ENCODE measurements around the gene PSTPIP2.
"Not testable (repeated sequence)": the region's sequence is repeated elsewhere in the genome, so short reads cannot be mapped to it uniquely, and the experiment has no call there.

The PSTPIP2 gene

GRCh38 chr18:46068763-46069162 is 3.3 kb downstream of the PSTPIP2 start:
- DNase-seq: no peak

- no peak for DNase-seq
Observed at GRCh38 chr18:46067438-46068007, 4.5 kb downstream of the PSTPIP2 start.

GRCh38 chr18:46062781-46063180 is 9.3 kb downstream of the PSTPIP2 start:
- DNase-seq: no peak

DNA sequence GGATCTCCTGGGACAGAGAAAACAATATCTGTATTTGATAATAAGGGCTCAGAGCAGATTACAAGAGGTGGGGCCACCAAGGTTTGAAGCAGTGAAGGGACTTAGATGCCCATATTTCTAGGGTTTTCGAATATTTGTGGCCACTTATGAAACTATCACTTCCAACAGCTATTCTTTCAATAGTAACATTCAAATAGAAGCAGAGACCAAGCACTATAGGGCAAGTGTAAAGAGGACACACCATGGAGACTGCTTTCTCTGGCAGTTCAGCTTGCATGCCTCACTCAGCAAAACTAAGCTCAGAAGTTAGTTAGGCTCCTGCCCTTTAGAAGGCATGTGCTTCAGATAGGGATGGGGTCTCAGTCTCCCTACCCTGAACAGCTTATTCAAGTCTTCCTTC is 10.3 kb downstream of the PSTPIP2 start:
- DNase-seq: no peak

DNA sequence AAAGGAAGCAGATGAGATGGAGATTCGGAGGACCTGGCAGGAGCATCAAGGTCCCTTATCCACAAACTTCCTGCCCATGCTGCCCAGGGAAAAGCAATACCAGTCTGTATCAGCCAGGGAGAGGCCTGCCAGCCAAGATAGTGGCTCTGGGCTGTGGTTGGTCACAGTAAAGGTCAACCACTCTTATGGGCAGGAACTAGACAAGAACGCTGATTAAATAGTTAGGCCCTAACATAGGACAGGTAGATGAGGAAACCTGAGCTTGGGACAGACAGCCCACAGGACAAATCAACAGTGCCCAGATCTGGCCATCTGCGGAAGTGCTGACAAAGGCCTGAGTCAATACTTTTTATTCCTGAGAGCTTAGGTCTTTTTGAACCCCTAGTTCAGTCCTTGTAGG is 10.7 kb downstream of the PSTPIP2 start:
- no peak for DNase-seq

- DNase-seq: no peak
Observed at GRCh38 chr18:46060359-46060841, 11.7 kb downstream of the PSTPIP2 start.

DNA sequence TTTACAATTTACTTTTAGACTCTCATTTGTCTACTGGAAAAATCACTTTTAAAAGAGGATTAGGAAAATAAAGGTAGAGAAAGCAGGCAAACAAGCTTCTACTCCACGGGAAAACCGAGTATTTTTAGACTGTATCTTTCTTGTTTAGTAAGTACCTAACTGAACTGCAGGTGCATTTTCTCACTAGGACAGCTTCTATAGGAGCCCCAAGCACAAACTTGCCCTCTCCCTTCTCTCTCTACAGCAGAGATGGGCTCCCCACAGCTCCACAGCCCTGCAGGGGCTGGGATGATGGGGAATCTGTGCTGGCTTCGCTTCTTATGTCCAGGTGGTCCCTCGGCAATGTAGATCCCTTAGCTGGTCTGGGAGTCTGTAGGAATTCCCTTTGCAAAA is 16.2 kb downstream of the PSTPIP2 start:
- DNase-seq: no peak

- DNase-seq: no peak
Observed at GRCh38 chr18:46054956-46055837, 16.9 kb downstream of the PSTPIP2 start.

GRCh38 chr18:46053368-46054095 is 18.5 kb downstream of the PSTPIP2 start:
- no peak for DNase-seq

DNA sequence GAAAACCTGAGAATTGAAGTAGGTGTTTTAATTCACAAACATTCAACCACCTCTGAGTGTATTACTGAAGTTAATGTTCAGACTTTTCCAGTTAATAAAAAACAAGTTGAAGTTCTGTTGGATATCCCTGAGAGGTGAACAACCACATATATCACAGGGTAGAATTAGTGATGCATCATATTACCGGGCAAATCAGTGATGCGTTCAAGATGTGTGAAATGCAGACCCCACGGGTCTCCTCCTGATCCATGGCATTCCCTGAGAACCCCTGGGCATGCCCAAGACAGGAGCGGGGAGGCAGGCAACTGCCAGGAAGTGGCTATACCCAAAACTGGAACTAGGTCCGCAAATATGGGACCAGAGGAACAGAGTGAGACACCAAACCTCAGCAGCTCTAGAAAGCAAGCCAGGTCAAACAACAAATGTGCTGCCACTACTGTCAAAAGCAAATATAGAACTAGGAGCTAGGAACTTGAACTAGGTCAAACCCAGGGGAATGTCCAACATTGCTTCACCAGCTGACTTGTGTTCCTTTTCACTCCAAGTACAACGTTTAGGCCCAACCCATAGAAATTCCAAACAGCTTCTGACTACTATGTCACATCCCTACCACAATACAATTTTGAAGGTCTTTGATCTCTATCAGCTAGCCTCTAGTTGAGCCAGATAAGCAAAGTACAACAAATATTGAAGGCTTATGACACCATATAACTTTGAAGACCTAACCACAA is 20.2 kb downstream of the PSTPIP2 start:
- DNase-seq: no peak

GRCh38 chr18:46050268-46050667 is 21.8 kb downstream of the PSTPIP2 start:
- DNase-seq: no peak

DNA sequence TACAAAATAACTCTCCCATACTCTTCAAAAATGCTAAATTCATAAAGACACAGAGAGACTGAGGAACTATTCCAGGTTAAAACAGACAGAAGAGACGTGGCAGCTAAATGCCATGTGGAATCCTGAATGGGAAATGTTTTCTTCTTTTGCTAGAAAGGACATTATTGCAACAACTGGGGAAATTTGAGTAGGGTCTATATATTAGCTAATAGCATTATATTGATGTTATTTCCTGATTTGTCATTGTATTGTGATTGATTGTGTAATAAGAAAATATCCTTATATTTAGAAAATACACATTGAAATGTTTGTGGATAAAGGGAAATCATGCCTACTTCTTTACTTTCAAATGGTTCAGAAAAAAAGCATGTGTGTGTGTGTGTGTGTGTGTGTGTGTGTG is 23.4 kb downstream of the PSTPIP2 start:
- no peak for DNase-seq

DNA sequence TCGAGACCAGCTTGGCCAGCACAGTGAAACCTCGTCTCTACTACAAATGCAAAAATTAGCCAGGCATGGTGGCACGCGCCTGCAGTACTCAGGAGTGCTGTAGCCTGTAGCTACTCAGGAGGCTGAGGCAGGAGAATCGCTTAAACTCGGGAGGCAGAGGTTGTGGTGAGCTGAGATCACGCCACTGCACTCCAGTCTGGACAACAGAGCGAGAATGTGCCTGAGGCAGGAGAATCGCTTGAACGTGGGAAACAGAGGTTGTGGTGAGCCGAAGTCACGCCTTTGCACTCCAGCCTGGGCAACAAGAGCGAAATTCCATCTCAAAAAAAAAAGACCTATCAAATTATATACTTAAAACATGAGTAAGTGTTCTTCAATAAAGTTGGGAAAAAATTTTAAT is 24.7 kb downstream of the PSTPIP2 start:
- not testable (repeated sequence) for DNase-seq

GRCh38 chr18:46046688-46047087 is 25.4 kb downstream of the PSTPIP2 start:
- no peak for DNase-seq

GRCh38 chr18:46046126-46046525 is 25.9 kb downstream of the PSTPIP2 start:
- DNase-seq: no peak

GRCh38 chr18:46042571-46043123 is 29.4 kb downstream of the PSTPIP2 start:
- no peak for DNase-seq

- no peak for DNase-seq
Observed at GRCh38 chr18:46040747-46041104, 31.3 kb downstream of the PSTPIP2 start.

DNA sequence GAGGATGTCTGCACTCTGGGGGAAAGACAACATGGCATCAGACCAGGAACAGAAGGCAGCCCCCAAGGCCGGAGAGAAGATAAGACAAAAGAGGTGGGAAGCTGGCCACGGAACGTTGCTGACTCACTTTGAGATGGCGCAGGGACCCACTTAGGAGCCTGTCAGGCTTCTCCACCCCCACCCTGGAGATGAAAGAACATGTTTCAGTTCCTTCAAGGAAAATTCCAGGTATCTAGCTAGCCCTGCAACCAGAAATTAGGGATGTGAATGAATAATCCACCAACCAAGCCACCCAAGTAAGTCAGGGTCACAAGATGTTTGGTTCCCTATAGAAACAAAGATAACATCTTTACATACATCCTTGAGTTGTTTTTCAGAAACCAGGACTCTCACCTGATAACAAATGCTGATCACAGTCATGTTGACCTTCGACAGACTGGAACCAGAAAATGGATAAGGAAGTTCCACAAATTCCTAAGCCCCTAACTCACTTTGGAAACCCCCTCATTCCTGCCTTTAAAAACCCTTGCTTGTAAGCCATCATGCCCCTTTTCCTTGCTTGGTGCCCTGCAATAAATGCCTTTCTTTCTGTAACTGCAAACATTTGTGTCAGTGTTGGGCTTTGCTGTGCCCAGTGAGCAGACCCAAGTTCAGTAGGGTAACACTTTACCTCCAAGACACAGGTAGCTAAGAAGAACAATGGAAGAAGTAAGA is 31.9 kb downstream of the PSTPIP2 start:
- DNase-seq: no peak

- no peak for DNase-seq
Observed at GRCh38 chr18:46037512-46038305, 34.4 kb downstream of the PSTPIP2 start.

DNA sequence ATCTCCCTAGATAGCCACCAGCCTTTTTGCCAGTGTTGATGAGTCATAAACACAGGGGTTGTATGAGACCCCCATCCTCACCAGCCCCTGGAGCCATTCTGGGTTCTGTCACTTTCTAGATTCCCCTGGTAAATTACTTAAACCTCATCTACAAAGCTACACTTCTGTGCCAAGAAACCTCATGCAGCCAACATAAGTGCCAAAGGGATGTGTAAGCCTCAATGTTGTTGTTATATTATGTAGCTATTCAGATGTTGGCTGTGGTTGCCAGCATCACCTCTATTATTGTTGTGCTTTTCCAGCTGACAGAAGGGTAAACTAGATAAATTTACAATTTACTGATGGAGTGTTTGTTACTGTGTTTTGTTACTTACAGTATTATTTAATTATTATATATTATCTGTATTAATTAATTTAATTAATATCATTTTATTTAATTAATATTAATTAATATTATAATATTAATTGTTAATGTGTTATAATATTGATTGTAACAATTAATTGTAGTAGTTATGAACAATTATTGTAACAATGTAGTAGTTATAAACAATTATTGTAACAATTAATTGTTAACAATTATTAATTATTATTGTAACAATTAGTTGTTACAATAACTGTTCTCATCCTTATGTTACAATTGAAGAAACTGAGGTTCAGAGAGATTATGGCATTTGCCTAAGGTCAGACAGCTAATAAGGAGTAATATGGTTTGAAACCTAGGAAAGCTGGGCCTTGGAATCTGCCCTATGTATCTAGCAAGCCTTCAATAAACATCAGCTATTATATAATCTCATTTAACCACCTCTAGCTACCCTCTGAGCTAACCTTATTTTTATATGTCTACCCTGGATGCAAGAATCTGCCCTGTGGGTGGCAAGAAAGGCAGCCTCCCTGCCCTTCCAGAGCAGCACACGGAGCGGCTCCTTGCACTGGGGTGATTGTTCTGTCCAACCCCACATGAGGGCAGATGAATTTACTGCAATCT is 36.1 kb downstream of the PSTPIP2 start:
- no peak for DNase-seq

Measured in NCI-H1105 (cell line).